HG03520 (cell line): ENCODE results near the gene CPA3.
A peak's percentile ranks its signal among the peaks of the same experiment; 100 is the strongest.

Source experiments
- ATAC-seq: cut with Tn5 transposase; IDR thresholded peaks from one replicate; pipeline ENCODE4 v1.9.1; 2021; ENCODE audit warnings: mild to moderate bottlenecking, moderate library complexity; ENCODE audit not compliant: unreplicated experiment

CPA3 gene

GRCh38 chr3:148865049-148865448 is at the start of gene CPA3:
CPA3 (plus strand) TSS chr3:148865296; CDS start chr3:148865308, 12 bp downstream.
- ATAC-seq, result no peak

- no peak for ATAC-seq
These were observed 49.6 kb upstream of the CPA3 start for GRCh38 chr3:148815316-148816110.

GRCh38 chr3:148816427-148816826 is 48.7 kb upstream of the CPA3 start:
- ATAC-seq, result no peak

- no peak for ATAC-seq
These were observed 48.0 kb upstream of the CPA3 start for GRCh38 chr3:148816981-148817525.

- no peak for ATAC-seq
These were observed 44.5 kb upstream of the CPA3 start for GRCh38 chr3:148820361-148821245.

- ATAC-seq, result no peak
These were observed 42.1 kb upstream of the CPA3 start for GRCh38 chr3:148823026-148823425.

- no peak for ATAC-seq
These were observed 39.6 kb upstream of the CPA3 start for GRCh38 chr3:148825476-148825875.

- ATAC-seq, result no peak
These were observed 37.5 kb upstream of the CPA3 start, which contains the start of gene CPB1 for GRCh38 chr3:148827585-148827984. CPB1 (plus strand) TSS chr3:148827811; CDS start chr3:148827824, 13 bp downstream.

- ATAC-seq, result no peak
These were observed 36.9 kb upstream of the CPA3 start for GRCh38 chr3:148828136-148828690.

- ATAC-seq, result no peak
These were observed 35.2 kb upstream of the CPA3 start for GRCh38 chr3:148829926-148830325.

GRCh38 chr3:148833223-148833622 is 31.9 kb upstream of the CPA3 start:
- no peak for ATAC-seq

GRCh38 chr3:148839805-148840204 is 25.3 kb upstream of the CPA3 start:
- peak; percentile 57 for ATAC-seq

GRCh38 chr3:148840451-148840850 is 24.6 kb upstream of the CPA3 start:
- ATAC-seq, result no peak

- no peak for ATAC-seq
These were observed 19.2 kb upstream of the CPA3 start for GRCh38 chr3:148845756-148846395.

- ATAC-seq, result no peak
These were observed 17.7 kb upstream of the CPA3 start for GRCh38 chr3:148847351-148847750.

GRCh38 chr3:148848410-148848809 is 16.7 kb upstream of the CPA3 start:
- ATAC-seq, result no peak

- ATAC-seq, result no peak
These were observed 12.7 kb upstream of the CPA3 start for GRCh38 chr3:148852271-148852992.

- no peak for ATAC-seq
These were observed 12.0 kb upstream of the CPA3 start for GRCh38 chr3:148853076-148853475.

GRCh38 chr3:148854061-148854460 is 11.0 kb upstream of the CPA3 start:
- no peak for ATAC-seq

GRCh38 chr3:148856384-148856783 is 8.7 kb upstream of the CPA3 start:
- ATAC-seq, result no peak
